Stimulated activated CD8-positive, alpha-beta memory T cell treated with anti-CD3 and anti-CD28 coated beads, Interleukin-15, amount 100 ng/mL, for 1 hour (primary cell): ENCODE measurements around the gene PRR23E.

Experiments used
- DNase-seq: peaks from one replicate; pipeline ENCODE4 v3.0.0-alpha.2; 2020; ENCODE audit warnings: low read depth

Gene PRR23E

DNA sequence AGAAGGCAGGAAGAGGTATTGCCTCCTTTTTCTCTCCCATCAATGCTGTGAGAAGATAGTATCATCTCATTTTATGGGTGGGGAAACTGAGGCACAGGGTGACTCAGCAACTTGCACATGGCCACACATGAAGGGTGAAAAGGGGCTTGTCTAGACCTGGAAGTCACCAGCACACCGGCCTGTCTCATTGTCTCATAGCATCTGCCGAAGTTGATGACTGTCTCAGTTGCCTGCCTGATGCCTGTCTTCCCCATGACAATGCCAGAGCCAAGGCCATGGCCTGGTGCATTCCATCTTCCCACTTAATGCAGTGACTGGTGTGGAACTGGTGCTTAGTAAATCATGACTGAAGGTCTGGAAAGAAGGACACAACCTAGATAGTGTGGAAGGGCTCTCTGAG is 27.9 kb upstream of the PRR23E start:
- DNase-seq, result no peak

DNA sequence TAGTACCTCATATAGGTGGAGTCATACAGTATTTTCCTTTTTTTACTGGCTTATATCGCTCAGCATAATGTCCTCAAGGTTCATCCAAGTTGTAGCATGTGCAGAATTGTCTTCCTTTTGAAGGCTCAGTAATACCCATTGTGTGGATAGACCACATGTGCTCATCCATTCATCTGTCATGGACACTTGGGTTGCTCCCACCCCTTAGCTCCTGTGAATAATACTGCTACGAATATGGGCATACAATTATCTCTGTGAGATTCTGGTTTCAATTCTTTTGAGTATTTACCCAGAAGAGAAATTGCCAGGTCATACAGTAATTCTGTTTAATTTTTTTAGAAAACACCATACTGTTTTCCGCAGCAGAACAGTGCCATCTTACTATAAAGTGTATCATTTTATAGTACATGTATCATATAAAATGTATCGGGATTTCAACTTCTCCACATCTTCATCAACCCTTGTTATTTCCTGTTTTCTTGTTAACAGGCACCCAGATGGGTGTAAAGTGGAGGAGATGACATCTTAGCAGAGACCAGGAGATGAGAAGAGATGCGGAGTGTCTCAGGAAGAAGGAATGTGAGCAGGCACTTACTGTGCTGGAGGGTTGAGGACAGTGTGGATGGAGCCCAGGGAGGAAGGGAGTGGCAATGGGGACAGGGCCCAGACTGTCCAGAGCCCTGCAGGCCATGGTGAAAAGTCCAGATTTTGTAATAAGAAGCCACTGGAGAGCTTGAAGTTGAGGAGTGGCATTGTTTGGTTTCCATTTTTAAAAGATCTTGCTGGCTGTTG is 27.0 kb upstream of the PRR23E start:
- DNase-seq, result no peak

DNA sequence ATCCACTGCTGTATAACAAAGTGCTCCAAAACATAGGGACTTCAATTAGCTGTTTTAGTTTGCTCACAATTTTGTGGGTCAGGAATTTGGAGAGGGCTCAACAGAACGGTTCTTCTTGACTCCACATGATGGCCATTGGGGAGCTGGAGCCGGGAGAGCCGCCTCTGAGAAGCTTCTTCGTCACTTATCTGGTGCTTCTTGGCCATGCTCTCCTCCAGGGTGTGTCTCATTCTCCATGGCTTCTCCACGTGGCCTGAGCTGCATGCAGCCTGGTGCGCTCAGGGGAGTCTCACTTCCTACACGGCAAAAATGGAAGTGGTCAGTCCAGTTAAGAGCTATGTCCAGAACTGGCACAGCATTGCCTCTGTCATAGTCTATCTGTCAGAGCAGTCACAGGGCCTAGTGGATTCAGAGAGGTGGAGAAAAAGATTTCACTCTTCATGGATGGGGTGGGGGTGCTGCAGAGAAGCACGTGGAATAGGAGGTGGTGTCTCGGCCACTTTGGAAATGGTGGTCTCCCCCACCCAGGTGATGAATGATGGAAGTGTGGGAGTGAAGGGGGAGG is 26.3 kb upstream of the PRR23E start:
- DNase-seq, result no peak

DNA sequence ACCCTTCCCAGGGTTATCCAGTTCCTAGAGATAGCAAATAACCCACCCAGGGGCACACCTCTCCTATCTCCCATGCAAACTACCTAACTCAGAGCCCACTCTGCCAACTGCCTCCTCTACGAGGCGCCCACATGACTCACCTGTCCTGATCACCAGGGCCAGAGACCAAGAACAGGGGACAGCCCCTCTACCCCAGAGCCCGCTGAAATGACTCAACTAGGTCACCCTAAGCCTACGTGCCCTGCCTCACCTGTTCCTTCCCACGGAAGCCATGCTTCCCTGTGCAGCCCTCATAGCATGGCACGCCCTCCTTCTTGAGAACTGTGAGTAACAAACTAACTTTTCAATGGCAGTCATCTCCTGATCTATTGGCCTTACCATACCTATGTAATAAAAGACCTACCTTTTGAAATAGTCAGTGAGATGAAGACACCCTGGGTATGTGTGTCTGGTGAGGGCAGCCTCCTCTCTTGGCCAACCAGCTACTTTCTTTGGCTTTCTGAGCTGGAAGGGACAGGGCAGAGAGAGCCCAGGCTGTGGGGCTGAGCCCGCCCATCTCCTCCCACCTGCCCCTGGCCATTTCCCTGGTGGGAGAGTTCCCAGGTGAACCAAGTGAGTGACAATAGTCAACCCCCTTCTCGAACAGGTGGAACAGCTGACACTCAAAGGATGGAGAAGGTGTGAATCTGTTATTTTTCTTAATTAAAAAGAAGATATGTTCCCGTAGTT is 25.5 kb upstream of the PRR23E start:
- no peak for DNase-seq

DNA sequence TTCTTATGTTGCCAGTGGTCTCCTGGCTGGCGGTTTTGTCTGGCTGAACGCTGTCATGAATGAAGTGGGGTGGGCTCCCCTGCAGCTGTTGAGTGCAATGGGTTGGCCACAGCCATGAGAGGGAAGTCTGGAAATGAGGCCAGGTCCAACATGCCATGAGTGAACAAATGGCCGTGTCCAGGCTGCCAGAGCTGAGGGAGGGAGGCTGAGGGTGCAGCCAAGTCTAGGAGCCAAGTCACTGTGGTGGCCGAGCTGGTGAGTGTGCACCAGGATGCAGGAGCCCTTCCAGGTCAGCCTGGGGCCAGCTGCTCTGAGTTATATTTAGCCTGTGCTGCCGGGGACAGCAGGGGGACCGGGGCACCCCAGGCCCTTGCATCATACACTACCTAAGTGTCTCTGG is 24.7 kb upstream of the PRR23E start:
- no peak for DNase-seq

DNA sequence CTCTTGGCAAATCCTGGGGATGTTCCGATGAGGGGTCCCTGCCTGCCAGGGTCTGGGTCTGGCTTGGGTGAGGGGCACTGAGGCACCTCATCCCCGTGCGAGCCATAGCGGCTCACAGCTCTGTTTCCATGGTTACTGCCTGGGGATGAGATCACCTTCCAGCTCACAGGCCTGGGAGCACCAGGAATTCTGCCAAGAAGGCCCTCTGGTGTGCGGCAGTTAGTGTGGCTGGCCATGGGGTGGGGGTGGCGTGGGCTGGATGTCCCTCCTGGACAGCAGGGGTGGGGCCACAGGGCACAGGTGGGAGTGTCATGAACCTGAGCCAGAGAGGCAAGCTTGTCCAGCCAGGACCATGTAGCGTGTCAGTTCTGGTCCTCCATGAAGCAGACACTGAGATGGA is 22.1 kb upstream of the PRR23E start:
- no peak for DNase-seq

DNA sequence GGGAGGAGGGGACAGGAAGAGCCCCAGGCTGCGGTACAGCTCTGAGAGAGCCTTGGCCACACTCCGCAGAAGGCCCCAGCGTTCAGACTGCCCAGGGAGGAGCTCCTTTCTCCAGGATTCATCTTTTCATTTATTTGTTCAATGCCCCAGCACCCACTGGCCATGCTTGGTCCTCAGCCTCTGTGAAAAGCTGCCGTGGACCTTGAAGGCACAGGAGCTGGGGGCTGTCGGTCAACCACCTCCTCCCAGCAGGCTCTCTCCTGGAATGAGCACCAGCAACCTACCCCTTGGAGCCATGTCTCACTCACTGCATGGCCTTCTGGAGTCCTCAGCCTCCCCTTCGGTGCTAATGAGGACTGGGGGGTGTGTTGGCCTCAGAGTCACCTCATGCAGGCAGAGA is 21.6 kb upstream of the PRR23E start:
- no peak for DNase-seq

DNA sequence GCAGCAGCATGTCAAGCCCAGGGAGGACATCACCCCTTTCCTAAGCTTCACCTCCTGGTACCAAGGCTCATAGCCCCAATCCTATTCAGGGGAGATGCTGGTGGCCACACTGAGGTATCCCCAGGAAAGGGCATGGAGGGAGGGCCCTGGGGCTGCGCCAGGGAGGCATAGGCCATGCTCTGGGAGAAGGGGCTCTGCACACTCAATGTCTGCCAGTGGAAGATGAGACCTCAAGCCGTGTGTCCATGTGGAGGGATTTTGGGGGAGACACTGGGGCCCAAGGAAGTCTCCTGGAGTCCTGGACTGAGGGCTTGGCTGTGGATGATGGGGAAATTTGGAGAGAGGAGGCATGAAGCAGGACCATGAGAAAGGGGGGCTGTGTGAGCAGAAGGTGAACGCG is 21.2 kb upstream of the PRR23E start:
- no peak for DNase-seq

DNA sequence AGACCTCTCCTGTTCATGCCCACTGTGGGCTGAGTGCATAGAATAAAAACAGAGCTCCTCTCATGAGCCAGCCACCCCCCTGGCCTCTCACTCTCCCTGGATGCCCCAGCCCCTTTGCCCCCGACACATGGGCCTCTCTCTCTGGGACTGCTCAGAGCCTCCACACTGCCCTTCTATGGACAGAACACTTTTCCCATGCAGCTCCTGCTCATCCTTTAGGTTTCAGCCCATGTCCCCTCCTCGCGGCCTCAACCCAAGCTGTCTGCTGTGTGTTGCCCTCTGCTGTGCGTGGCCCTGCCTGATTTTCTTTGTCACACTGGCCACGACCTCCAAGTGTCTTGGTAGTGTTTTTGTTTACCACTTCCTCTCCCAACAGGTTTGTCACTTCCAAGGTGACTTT is 20.7 kb upstream of the PRR23E start:
- no peak for DNase-seq

DNA sequence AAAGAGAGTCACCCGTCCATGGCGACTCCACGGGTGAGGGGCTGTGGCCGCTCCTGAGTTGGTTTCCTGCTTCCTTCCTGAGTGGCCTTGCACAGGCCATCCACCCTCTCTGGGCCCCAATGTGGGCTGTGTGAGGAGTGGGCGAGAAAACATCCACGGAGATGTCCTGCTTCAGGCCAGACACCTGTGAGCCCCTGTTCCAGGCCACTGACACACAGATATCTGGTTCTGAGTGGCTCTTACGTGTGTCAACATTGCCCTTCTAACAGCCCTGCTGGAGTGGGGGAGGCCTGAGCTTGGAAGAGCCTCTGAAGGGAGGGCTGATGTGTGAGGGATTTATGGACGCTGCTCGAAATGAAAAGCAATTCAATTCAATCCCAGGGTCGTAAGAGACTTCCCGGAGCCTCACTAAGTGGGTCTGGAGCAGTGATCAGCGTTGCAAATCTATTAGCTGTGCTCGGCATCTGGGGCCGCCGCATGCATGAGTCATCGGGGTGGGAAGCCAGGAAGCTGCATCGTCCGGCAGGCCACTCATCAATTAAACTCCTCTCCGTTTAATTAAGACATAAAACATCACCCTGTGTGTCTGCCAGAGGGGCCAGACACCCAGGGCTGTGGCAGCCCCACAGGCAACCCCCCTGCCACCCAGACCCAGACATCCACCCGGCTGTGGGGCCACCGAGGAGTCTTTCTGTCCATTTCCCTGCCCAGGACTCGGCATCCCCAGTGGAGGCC is 20.0 kb upstream of the PRR23E start:
- DNase-seq, result no peak

DNA sequence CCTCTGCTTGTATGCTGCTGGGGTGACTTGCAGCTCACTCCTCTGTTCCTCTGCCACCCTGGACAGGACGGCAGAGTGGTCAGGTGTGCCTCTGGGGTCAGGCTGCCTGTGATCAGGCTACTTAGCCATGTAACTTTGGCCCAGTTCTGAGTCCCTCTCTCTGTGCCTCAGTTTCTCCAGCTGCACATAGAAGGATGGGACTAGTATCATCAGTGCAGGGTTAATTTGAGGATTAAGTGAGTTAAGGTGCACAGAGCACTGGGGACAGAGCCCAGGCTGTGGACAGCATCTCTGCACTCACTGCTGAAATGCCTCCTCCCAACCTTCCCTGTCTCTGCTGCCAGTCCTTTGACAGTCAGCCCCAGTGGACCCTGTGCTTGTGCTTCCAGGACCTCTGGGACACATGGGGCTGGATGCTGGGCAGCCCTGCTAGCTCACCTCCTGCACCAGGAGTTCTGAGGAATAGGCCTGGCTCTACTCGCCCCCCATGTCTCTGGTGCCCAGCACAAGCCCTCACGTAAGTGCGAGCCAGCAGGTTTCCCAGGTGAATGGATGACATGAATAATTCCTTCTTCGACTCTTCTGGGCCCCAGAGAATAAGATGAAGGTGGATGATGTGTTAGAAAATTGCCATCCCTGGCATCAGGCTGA is 19.3 kb upstream of the PRR23E start:
- no peak for DNase-seq

DNA sequence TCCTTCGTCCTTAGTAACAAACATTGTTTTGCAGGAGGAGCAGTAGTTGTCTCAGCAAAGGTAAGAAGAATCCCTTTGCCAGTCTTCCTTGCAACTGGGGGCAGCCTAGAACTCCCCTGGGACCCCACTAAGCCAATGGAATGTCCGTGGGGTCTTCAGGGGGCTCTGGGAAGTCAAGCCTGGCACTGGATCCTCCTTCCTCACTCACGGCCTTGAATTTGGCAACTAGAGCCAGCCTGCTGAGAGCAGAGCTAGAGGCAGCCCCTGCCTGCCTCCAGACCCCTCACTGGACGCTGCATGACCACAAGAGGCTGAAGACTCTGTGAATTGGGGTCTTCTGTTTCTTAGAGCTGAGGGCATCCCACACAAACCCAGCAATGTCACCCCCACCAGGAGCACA is 18.6 kb upstream of the PRR23E start:
- no peak for DNase-seq

DNA sequence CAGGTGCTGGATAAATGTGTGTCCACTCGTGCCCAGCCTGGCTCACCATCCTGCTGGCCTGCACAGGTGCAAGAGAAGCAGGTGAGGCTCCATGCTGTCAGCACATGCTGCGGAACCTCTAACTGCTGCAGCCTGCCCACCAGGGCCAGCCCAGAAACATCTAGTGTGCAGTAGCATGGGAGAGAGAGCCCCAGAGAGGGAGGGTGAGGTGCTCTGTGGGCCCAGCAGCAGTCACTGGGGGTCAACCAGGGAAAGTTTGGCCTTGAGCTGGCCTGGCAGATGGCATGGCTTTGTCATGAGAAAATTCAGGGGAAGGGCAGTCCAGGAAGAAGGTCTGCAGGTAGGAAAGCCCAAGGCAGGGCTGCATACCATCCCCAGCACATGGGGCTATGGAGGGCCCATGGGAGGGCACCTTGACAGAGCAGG is 18.2 kb upstream of the PRR23E start:
- DNase-seq, result no peak

DNA sequence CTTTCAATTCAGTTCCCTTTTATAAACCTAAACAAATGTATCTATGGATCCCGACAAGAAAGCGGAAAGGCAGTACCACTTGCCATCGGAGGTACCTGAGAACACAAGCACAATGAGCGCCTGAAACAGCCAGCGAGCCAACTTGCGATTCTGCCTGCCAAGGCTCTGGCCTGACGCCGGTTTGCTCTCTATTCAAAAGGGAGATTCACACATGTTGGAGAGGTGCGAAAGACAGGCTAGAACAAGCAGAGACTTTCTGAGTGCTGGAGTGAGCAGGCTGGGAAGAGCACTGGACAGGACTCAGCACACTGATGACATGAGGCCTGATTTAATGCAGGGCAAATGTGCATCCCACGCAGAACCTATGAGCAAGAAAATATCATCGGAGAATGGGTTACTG is 17.7 kb upstream of the PRR23E start:
- DNase-seq, result no peak

DNA sequence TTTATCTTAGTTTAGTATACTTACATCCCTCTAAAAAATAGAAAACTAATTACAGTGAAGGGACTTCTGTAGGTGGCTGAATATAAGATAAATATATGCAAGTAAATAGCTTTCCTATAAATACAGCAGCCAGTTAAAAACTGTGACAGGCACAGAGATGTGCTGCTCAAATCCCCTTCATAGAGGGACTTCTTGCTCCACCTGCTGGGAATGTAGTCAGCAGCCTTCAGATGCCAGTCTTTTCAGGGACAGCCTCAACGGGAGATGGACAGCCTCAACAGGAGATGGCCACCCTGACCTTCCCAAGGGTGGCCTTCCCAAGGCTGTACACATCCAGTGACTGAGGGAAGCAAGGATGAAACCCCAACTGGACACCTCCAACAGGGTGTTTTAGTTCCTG is 15.7 kb upstream of the PRR23E start:
- DNase-seq, result no peak

DNA sequence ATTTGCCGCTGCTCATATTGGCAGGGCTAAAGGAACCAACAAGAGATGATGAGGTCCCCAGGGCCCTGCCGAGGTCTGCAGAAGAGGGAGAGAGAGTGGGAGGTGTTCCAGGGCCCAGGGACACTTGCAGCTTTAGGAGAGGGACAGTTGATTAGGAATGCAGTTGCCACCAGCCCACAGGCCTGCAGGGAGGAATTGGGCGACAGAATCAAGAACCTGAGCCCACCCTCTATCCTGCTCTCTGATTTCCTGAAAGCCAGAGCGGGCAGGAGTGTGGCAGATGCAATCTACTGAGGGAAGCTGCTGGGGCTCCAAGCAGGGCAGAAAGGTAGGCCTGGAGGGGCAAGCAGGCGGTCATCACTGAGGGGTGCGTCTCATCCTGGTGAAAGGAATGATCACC is 12.1 kb upstream of the PRR23E start:
- no peak for DNase-seq

DNA sequence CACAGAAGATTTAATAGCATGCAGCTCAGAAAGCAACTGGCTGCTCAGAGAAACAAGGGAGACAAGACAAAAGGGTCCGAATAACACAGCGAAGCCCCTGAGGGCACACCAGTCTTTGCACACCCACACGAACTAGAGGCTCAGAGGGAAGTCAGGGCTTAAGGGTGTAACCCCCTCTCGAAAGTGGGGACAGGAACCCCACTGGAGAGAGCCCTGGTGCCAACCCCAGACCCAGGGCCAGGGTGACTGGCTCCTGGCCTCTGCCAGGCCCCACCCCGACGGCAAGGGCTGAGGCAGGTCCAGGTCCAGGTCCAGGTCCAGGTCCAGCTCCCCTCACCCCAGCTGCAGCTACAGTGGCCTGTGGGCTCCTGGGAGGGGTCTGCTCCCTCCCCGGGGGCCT is 10.5 kb upstream of the PRR23E start:
- no peak for DNase-seq

DNA sequence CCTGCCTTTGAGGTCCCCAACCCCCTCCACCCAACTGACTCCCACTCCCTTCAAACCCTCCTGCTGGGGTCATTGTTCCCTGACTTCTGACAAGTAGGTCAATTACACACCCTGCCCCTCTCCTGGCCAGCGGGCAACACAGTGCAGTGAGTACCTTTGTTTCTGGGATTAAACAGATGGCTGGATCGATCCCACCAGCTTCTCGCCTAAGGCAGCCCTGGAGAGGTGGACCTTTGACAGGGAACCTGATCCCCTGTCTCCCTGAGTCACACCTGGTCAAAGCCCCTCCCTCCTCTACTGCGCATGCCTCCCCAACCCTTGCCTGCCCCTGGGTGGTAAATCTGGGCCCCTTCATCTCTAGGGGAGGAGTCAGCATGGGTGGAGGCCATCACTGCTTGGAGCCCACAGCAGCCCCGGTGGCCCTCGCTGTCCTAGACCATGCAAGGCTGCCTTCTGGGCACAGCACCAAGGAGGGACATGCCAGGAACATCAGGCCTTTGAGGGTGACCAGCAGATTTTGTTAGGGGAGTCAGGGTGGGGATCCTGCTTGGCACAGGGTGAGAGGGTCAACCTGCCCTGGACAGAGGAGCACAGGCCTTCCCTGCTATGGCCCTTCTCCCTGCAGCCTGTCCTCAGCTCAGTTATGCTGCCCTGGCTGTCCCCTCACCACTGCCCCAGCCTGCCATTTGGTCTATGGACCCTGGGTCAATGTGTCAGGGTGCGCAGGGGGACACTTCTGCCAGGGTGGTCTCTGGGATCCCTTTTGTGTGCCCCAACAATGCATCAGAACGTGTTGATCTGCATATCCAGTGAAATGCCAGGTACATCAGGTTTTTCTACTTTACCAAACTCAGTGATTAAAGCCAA is 9.8 kb upstream of the PRR23E start:
- no peak for DNase-seq

DNA sequence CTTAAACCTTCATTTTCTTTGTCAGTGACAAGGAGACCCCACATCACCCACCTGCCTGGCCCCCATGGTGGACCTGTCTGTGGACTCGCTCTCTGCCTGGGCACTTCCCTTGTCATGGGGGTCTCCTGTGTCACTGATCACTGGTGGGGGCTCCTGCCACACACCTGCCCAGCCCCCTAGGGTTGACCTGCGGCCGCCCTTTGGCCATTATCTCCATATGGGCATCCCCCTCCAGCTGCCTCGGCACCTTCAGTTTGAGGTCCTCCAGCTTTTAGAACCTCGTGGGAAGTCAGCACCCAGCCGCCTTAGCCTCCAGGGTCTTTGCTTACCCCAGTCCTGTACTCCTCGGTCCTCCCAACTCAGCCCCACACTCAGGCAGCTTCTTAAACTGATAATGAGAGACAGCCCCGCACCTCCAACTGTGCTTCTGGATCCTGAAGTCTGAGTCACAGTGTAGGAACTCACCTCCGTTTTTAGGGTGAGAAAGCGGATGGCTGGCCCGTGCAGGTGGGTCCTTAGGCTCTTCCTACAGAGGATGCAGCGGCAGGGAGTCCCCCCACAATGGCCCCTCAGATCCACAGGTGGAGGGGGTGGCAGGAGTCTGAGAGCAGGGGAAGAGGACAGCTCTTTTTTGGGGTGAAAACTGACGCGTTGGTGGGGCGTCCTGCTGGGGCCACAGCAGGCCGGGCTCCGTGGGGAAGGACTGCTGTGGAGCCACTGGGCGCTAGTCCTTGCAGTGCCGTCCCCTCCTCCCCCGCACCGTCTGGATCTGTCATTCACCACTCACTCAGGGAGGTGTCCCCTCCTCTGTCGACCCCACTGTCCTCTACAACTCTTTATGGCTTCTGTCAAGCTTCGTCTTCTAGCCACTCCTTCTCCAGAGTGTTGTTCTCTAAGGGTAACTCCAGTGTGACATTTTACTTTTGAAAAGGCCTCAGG is 8.7 kb upstream of the PRR23E start:
- no peak for DNase-seq

DNA sequence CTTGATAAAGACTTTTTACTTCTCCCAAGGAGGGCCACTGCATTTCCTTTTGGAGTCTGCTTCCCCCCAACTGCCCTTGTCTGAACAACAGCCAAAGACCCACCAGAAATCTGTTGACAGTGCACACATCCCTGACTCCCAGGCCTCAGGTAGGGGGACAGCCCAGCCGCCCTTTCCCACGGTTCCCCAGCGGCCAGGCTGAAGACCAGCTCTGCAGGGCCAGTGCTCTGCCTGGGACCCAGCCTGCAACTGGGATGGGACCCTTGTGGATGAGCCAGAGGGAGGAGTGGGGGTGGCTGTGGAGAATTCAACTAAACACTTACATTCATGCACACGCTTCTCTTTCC is 8.1 kb upstream of the PRR23E start:
- no peak for DNase-seq
